ENCODE data around the gene KLB. TPM values are rescaled to one million over a fixed set of nuclear protein-coding genes. Genes with fewer than 3 reads are reported as not detected.

KLB gene
- total and polyA plus RNA-seq, 7 donors = 0.16 to 1.6 (median 1.2) TPM; not detected in 2

GRCh38 chr4:39427520-39428114 is 20.9 kb downstream of the KLB start:
- H3K4me3 ChIP-seq = no peak overlapping the region
- intact Hi-C loops (cut with DNase I) = no loop called here
- no peaks in the 10 kb centered on the region for H3K9me3 ChIP-seq
- H3K4me1 ChIP-seq = no peaks in the 10 kb centered on the region
- no peak for TF ChIP-seq POLR2A (IDR thresholded peaks at IDR 0.05)
- no peak for TF ChIP-seq CTCF (IDR thresholded peaks at IDR 0.05)
- no peak for TF ChIP-seq EP300 (IDR thresholded peaks at IDR 0.05)
- no peak for TF ChIP-seq POLR2AphosphoS5 (IDR thresholded peaks at IDR 0.05)
- DNase-seq = no peak
- H3K36me3 ChIP-seq = no peaks in the 10 kb centered on the region
- WGBS, 2 donors = 59 to 69% methylated on average over 10 of the region's 10 CpGs
- H3K27me3 ChIP-seq = no peaks in the 10 kb centered on the region
- H3K27ac ChIP-seq = no peak overlapping the region

DNA sequence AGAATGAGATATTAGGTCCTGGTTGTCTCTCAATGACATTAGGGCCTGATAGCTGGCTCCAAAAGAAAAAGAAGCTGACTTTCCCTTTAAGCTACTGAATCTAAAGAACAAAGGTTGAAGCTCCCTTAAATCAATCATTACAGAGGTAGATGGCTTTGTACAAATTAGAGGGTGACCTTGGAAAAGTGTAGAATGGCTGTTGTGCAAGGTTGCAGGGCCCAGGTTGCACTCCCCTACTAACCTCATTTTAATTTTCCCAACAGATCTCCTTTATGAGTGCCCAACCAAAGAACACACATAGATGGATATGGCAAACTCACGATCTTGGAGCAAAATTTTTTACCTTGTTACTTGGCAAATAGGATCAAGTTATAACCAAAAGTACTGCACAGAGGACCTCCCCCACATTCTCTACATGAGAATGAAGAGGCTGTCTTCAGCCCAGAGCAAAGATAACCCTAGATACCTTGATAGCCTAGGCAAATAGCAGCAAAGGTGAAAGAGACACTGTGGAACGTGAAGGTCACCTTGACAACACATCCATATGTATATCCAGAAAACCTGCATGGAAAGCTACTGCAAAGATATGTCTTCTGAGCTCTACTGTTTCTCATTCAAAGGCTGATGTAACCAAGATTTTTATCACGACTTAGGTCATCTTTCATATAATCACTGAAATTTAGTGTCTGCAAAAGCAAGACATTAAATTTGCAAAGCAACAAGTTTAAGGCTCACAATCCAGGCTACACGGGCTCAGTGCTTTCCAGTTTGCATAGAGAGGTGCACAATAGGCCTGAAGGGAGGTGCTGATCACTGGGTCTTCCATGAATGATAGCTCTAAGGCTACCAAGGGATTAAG is 23.0 kb downstream of the KLB start:
- no peaks in the 10 kb centered on the region for H3K4me1 ChIP-seq
- H3K36me3 ChIP-seq = no peaks in the 10 kb centered on the region
- no peak overlapping the region for H3K4me3 ChIP-seq
- no peaks in the 10 kb centered on the region for H3K27me3 ChIP-seq
- no peaks in the 10 kb centered on the region for H3K9me3 ChIP-seq
- no peak for TF ChIP-seq POLR2AphosphoS5 (IDR thresholded peaks at IDR 0.05)
- no peak for TF ChIP-seq EP300 (IDR thresholded peaks at IDR 0.05)
- TF ChIP-seq CTCF (IDR thresholded peaks at IDR 0.05) = no peak
- no peak for TF ChIP-seq POLR2A (IDR thresholded peaks at IDR 0.05)
- no peak for DNase-seq
- no peak overlapping the region for H3K27ac ChIP-seq
- intact Hi-C loops (cut with DNase I) = no loop called here
- WGBS, 2 donors = 81 to 91% methylated on average over 4 of the region's 4 CpGs

DNA sequence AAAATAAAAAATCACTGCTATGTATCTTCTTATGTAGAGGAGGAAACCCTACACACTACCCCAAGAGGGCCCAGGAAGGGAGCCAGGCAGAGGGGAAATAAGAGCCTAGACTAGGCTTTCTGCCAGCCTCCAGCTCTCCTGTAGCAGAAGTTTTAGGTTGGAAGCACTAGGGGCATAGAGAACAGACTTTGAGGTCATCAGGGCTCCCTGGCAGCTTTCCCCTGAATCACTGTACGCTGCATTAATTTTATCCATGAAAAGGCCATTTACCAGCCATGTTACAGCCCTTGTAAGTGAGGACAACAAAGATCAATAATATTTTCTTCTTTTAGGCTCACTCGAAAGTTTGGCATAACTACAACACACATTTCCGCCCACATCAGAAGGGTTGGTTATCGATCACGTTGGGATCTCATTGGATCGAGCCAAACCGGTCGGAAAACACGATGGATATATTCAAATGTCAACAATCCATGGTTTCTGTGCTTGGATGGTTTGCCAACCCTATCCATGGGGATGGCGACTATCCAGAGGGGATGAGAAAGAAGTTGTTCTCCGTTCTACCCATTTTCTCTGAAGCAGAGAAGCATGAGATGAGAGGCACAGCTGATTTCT is 27.3 kb downstream of the KLB start:
- peaks cover 0 to 9% (median 3%) of the 10 kb centered on the region in 4 donors for H3K4me1 ChIP-seq
- no peaks in the 10 kb centered on the region for H3K27me3 ChIP-seq
- WGBS, 2 donors = 95% methylated on average over 11 of the region's 11 CpGs
- DNase-seq = no peak
- H3K9me3 ChIP-seq = no peaks in the 10 kb centered on the region
- no peak overlapping the region for H3K27ac ChIP-seq
- H3K4me3 ChIP-seq = no peak overlapping the region
- intact Hi-C loops (cut with DNase I) = no loop called here
- no peak for TF ChIP-seq POLR2AphosphoS5 (IDR thresholded peaks at IDR 0.05)
- TF ChIP-seq POLR2A (IDR thresholded peaks at IDR 0.05) = no peak
- TF ChIP-seq CTCF (IDR thresholded peaks at IDR 0.05) = no peak
- no peak for TF ChIP-seq EP300 (IDR thresholded peaks at IDR 0.05)
- no peaks in the 10 kb centered on the region for H3K36me3 ChIP-seq

DNA sequence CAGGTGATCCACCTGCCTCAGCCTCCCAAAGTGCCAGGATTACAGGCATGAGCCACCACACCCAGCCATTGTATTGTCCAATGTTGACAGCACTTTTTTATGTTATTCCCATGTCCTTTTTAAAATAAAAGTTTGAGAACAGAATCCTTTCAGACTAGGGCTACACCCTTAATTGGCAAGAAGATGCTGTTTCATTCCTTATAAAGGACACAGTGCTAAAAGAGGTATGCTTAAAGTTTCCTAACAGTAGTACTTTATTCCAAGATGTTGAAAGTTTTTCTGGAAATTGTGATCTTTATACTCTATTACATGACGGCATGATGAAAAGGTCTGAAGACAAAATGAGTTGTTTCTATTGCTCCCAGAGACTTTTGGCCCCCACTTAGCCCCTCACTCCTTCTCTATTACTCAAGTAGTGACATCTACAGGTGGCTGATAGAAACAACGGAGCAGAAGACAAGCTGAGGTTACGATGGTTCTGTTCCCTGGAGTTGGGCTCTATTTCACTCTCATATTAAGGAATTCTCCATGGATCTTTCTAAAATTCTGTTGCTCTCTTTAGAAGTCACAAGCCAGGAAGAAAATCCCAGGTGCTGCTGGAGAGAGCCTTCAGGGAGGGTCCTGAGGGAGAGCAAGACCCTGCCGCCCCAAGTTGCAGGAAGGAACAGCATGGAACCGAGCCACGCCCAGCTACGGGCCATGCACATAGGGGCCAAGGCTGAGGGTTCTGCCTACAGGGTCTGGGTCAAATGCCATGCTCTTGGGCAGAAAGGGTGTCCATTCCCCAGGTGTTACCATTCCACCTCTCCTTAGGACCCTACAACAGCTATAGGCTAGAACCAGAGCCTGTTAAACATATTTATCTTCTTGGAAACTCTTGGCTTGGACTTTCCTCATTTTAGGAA is 29.2 kb downstream of the KLB start:
- Histone ChIP-seq H3K4me3 (no peak overlapping the region), H3K36me3 (no peaks in the 10 kb centered on the region), H3K27me3 (no peaks in the 10 kb centered on the region), H3K9me3 (no peaks in the 10 kb centered on the region), H3K27ac (no peak overlapping the region), H3K4me1 (peaks cover 0 to 9% (median 3%) of the 10 kb centered on the region in 4 donors)
- TF ChIP-seq EP300 (IDR thresholded peaks at IDR 0.05) (no peak), POLR2AphosphoS5 (IDR thresholded peaks at IDR 0.05) (no peak), POLR2A (IDR thresholded peaks at IDR 0.05) (no peak), CTCF (IDR thresholded peaks at IDR 0.05) (no peak)
- DNase-seq = no peak
- WGBS, 2 donors = 79 to 82% methylated on average over 7 of the region's 7 CpGs
- intact Hi-C loops (cut with DNase I) = no loop called here

Measured in sigmoid colon (tissue), 7 donors.